Astrocyte (in vitro differentiated cells and primary cell): Measurements from ENCODE around the gene PATJ.

Experiments
- CTCF ChIP-seq: IDR thresholded peaks from 2 replicates; pipeline ENCODE4 v1.5.1; 2011; ENCODE audit warnings: low read depth, mild to moderate bottlenecking, inconsistent platforms, low read length, moderate library complexity; ENCODE audit not compliant: insufficient read depth
- EZH2 ChIP-seq: IDR thresholded peaks from 2 replicates; pipeline ENCODE4 v1.6.1; 2012; ENCODE audit warnings: mild to moderate bottlenecking, low read length, inconsistent platforms; ENCODE audit not compliant: insufficient read depth

DNA sequence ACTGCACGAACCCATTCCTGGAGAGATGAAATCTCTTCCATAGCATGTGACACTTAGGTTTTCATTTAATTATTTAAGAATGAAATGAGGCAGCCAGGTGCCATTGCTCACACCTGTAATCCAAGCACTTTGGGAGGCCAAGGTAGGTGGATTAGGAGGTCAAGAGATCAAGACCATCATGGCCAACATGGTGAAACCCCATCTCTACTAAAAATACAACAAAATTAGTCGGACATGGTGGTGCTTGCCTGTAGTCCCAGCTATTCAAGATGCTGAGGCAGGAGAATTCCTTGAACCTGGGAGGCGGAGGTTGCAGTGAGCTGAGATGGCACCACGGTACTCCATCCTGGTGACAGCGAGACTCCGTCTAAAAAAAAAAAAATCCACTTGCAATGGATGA, 470.1 kb downstream of the PATJ start:
- TF ChIP-seq CTCF (no peak), EZH2 (no peak)
